ENCODE measurements around the gene SLC16A4.

The SLC16A4 gene

GRCh38 chr1:110316735-110317134 lies 74.1 kb downstream of the SLC16A4 start:
- H3K4me3 ChIP-seq (ENCODE audit: low read length), result no peak overlapping the region
- TF ChIP-seq ZNF274 (IDR thresholded peaks at IDR 0.05; ENCODE audit: low read depth, low read length), result no peak
